NOMO-1 treated with DMSO at 0.1 percent for 48 hours (cell line): Measurements from ENCODE around the gene MBD2.
"Not testable (repeated sequence)": the region's sequence is repeated elsewhere in the genome, so short reads cannot be mapped to it uniquely, and the experiment has no call there.

Experiments used
- DNase-seq: peaks from one replicate; lab custom pipeline; 2025; ENCODE audit not compliant: unreplicated experiment; lab: John Stamatoyannopoulos, UW

The MBD2 gene

GRCh38 chr18:54238173-54238936, 13.9 kb upstream of the MBD2 start:
- DNase-seq: no peak

DNA sequence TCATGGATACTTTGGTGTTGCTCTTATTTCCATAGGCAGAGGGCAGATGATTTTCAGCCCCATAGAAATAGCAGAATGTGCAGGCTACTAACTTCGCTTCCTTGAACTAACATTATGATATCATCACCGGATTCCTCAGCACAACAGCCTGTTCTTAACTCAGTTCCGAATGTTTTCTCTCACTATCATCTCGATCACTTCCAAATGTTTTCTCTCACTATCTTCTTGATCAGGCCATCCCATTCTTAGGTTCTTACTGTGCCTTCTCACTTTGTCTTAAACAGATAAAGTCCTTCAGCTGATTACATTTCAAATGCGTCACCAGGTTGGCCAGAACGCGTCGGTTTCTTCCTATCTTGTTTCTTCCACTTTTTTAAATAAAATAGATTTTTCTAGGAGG, 11.4 kb upstream of the MBD2 start:
- DNase-seq: no peak

DNA sequence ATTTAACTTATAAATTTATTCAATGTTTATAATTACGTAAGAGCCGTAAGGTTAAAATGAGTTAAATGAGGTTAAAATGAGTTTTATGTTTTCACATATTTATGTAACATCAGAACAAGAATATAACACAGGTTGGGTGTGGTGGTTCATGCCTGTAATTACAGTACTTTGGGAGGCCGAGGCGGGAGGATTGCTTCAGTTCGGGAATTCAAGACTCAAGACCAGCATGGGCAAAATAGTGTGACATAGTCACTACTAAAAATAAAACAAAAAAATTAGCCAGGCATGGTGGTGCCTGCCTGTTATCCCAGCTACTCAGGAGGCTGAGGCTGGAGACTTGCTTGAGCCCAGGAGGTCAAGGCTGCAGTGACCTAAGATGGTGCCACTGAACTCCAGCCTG, 9.3 kb upstream of the MBD2 start:
- DNase-seq: no peak

DNA sequence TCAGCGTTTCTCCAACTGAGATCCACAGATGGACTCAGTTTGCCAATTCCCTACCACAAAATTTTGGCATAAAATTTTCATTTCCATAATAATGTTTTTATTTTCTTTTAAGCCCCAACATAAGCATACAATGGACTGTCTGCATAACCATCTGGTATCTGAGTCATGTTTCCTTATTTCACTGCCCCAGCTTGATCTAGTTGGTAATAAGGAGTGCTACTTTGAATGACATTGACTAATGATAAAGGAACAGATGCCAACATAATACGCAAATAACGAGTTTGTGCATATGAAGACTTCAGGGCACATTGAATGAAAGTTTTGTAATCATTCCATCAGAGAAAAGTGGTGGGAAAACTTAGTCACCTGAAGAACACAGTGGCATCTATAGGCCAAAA, 8.8 kb upstream of the MBD2 start:
- DNase-seq: no peak

DNA sequence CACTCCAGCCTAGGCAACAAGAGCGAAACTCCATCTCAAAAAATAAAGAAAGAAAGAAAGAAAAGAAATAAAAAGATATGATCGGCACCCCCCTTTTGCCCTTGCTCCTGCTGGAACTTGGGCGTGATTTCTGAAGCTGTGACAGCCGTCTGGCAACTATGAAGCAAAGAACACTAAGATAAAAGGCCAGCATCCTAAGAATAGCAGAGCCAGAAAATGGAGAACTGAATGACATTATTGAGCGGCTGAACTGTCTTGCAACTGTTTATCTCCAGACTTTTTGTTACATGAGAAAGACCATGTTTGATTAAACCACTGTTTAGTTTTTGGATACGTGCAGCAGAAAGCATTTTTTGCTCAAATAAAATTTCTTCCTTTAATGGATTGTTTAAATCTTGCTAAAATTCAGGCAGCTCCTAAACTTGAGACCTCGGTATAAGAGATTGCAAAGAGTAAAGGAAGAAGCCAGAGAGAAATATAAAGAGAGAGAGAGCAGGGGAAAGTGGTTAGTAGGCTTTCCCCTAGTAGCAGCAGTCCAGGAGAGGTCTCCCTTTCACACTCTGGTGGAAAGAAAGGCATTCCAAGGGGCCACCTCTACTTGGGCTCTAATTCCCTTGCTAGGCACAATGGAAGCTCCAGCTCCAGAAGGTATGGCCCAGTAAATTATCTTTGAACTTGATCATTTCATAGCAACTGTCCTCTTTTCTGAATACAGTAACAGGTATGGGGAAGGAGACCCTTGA, 8.2 kb upstream of the MBD2 start:
- no peak for DNase-seq

DNA sequence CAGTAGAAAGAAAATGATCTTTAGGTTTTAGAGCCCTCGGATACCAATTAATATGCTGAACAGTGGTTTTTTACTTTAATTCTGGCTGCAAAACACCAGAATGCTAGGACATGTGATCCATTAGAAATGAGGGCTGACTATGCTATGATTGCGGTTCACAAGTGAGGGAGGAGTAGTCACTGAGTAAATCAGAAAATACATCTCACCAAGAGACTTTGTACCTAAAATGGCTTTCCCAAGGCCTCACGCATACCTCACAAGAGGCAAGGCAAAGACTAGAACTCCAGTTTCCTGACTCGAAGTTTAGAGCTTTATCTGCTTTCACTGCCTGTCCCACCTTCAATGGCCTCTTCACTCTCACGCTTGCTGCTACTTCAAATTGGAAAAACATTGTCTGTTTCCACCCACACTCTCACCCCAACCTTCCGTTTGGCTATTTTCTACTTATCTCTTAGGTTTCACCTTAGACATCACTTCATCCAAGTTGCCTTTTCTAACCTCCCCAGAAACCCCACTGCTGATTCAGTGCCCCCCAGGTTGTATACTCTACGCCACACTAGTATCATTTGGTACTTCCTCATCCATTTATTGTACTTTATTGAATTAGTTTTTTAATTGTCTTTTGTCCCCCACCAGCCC, 5.1 kb upstream of the MBD2 start:
- no peak for DNase-seq

GRCh38 chr18:54228364-54228763, 3.9 kb upstream of the MBD2 start:
- DNase-seq: no peak

DNA sequence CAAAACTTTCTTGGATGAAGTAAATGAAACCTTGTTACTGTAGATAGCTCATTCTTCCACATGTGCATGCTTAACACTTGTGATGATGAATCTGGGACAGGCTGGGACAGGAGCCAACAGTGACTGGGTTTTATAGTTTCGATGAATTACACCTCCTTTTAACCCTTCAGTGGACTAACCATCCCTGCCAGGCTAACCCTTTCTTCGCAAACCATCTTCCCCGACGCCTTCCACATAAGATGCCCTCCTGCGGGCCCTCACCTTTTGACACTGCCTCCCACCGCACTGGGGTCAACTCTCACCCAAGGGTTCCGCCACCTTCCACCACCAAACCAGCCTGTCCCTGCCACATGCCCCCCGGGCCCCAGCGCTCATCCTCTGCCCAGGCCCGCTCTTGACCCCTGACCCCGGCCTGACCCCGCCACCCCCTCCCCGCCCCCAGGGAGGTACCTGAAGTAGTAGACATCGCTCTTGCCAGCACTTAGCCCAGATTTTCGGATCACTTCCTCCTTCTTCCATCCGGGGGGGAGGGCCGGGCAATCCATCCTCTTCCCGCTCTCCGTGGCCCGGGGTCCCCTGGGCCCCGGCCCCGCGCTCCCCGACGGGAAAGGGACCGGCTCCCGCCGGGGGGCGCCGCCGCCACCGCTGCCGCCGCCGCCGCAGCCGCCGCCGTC, 764 bp downstream of the MBD2 start:
- peak; percentile 51 for DNase-seq

DNA sequence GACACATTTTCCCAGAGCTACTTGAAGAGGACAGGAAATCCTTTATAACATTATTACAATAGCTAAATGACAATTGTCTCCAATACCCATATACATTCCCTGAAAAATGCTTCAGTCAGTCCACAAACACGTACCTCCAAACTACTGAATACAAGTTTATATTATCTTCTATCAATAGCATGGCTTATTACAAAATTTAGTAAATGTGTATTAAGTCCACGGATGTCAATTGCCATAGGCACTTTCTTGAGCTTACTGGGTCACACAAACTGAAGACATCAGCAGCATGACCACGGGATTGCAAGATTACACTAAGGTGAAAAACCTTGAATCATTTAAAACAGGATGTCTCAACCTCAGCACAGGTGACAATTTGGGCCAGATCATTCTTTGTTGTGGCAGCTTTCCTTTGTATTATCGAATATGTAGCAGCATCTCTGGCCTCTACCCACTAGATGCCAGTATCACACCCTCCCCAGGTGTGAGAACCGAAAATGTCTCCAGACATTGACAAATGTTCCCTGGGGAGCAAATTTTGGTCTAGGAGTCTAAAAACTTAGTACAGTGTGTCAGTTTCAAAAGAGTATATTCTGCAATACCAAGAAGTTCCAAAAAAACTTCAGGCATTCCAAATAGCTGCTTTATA, 1.4 kb downstream of the MBD2 start:
- DNase-seq: peak; percentile 15

- DNase-seq: no peak
Observed at GRCh38 chr18:54220406-54220805, 4.1 kb downstream of the MBD2 start.

GRCh38 chr18:54218803-54219202, 5.7 kb downstream of the MBD2 start:
- DNase-seq: not testable (repeated sequence)

GRCh38 chr18:54218299-54218698, 6.2 kb downstream of the MBD2 start:
- no peak for DNase-seq

DNA sequence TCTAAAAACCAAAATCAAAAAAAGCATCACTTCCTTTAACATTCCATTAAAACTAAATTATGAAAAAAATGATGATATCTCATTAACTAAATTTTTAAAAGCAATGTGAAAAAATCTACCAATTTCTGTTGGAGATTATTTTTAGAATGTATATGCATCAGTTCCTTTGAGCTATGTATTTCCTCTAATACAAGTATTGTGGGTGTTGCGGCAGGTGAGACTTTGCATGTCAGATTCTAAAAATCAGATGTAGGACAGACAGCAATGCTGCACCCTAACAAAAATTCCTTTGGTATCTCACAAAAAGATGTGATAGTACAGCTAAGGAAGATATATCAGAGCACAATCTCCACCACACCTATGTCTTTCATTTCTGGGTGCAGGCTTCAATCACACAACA, 6.8 kb downstream of the MBD2 start:
- DNase-seq: no peak

- DNase-seq: no peak
Observed at GRCh38 chr18:54215069-54215468, 9.4 kb downstream of the MBD2 start.

DNA sequence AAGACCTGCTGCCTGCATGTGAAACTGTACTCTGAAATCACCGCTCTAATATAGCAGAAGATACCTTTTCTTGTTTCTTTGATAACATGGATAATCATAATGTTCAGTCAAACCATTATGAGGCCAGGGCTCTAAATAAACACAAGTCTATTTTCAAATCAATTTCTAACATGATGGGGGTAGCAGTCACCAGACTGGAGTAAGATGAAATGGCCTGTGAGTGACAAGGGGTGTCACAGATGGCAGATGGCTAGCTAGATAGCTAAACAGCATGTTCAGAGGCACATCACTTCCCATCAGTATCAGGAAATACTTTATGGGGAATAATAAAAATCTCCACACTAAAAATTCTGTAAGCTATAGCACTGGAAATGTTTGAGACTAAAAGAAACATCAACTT, 14.0 kb downstream of the MBD2 start:
- DNase-seq: no peak

DNA sequence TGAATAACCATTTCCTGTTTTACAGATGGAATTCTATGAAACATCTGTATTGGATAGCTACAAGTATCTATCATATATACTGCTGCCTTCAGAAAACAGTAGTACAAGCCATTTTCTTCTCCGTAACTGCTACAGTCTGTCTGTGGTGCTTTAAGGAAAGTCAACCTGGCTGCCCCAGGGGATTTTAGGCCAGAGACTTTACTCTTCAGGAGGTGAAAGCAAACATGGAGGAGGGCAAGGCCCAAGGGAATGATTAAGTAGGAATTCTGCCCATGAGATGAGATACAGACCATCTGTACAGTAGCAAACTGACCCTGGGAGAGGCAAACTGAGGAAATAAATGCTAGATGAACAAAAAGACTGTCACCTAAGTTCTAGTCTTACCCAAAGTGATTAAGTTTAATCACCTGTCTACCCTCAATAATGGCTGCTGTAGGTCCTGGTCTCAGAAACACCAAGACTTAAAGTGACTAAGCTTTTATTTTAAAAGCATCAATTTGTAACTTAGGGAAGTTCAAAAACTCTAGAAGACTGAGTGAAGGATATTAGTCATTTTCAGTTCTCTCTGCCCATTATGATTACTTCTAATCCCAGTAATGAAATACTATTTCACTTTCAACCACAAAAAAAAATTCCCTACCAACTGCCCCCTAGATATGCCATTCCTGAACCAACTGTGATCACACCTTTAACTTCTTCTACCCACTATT, 14.8 kb downstream of the MBD2 start:
- DNase-seq: peak; percentile 15

GRCh38 chr18:54206447-54206846, 18.0 kb downstream of the MBD2 start:
- DNase-seq: no peak

- DNase-seq: no peak
Observed at GRCh38 chr18:54205959-54206358, 18.5 kb downstream of the MBD2 start.

DNA sequence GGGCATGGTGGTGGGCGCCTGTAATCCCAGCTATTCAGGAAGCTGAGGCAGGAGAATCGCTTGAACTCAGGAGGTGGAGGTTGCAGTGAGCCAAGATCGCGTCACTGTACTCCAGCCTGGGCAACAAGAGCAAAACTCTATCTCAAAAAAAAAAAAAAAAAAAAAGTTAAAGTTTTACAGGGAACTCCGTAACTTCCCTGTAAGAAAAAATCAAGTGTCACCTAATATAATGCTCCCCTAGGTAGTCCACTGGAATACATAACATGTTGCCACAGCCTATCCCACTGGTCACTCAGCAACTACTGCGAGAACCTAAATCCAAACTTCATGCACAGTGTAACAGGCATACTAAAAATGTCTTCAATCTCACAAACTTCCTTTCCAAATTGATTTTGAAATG, 19.0 kb downstream of the MBD2 start:
- DNase-seq: not testable (repeated sequence)

DNA sequence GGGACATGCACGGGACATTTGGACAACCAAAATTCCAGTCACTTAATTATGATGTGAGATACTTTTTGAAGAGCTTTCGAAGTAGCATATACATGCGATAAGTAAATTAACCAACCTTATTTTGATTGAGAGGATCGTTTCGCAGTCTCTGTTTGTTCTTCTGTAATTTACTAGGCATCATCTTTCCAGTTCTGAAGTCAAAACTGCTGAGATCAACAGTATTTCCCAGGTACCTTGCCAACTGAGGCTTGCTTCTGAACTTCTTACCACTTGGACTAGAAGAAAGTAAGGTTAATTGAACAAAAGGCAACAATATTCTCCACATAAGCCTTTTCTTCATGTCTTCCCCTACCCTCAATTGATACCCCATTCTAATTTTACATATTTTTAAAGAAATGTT, 19.6 kb downstream of the MBD2 start:
- DNase-seq: no peak
